ENCODE measurements around the gene KIRREL3.

The KIRREL3 gene

DNA sequence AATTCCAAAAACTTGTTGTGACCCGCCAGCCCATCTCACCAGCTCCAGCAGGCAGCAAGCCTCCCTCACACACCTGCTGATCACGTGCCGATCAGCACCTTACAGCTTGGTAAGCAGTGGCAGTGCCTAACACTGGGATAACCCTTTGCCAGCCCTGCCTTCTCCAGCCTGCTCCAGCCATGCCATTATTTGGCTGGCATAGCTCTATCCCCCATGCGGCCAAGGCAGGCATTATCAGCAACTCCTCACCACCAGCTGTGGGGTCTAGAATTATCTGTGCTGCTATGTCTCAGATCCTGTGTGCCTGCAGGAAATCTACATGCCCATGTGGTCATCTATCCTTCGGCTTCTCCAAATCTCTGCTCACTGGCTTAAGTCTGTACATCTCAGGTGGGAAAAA is 430.1 kb downstream of the KIRREL3 start:
- Histone ChIP-seq H3K4me3 (ENCODE audit: low read depth, low read length) (no peak overlapping the region), H3K4me1 (ENCODE audit: control insufficient read depth, insufficient read depth, low read length) (peaks cover 5% of the 10 kb centered on the region; the same call in 1 of the 2 replicates), H3K27ac (ENCODE audit: low read depth, low read length) (no peak overlapping the region), H3K27me3 (ENCODE audit: control insufficient read depth, insufficient read depth, low read length) (peaks cover 6% of the 10 kb centered on the region), H3K9ac (ENCODE audit: low read depth, low read length) (no peak overlapping the region), H3K9me3 (ENCODE audit: control insufficient read depth, insufficient read depth, low read length) (no peaks in the 10 kb centered on the region), H3K36me3 (ENCODE audit: control insufficient read depth, insufficient read depth, low read length) (no peaks in the 10 kb centered on the region)

DNA sequence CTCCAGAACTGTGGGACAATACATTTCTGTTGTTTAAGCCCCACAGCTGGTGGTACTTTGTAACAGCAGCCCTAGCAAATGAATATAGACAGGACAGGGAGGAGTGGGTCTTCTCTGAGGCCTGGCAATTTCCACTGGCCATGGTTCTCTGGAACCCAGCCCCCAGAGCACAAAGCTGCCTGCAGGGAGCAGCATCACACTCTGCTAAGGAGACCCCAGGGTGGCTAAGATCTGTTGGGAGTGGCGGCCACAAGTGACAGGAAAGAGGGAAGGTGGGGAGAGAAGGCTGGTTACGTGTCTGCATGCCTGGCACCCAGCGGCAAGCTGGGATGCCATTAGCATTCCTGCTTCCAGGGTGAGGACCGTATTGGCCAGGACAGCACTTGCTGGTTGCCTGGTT is 433.2 kb downstream of the KIRREL3 start:
- Histone ChIP-seq H3K36me3 (ENCODE audit: control insufficient read depth, insufficient read depth, low read length) (no peaks in the 10 kb centered on the region), H3K9ac (ENCODE audit: low read depth, low read length) (no peak overlapping the region), H3K9me3 (ENCODE audit: control insufficient read depth, insufficient read depth, low read length) (no peaks in the 10 kb centered on the region), H3K27ac (ENCODE audit: low read depth, low read length) (no peak overlapping the region), H3K27me3 (ENCODE audit: control insufficient read depth, insufficient read depth, low read length) (no peaks in the 10 kb centered on the region; the same call in 1 of the 2 replicates), H3K4me1 (ENCODE audit: control insufficient read depth, insufficient read depth, low read length) (peaks cover 6% of the 10 kb centered on the region; the same call in 1 of the 2 replicates), H3K4me3 (ENCODE audit: low read depth, low read length) (no peak overlapping the region)

DNA sequence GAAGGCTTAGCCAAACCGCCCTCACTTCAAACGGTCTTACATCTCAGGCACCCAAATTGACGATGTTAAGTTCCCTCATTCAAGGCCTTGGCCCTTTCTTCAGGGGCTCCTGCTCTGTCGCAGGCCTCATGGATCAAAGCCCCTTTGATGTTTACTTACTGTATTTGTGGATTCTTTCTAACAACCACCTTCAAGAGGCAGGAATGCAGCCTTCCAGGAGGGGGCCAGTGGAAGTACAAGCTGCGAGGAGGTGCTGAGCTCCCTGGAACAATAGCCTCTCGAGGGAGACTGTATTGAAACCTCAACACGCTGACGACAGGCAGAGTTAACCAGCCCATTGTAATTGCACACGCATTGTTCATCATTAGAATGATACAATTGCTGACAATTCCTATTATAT is 436.0 kb downstream of the KIRREL3 start:
- peaks cover 6% of the 10 kb centered on the region; the same call in 1 of the 2 replicates for H3K4me1 ChIP-seq (ENCODE audit: control insufficient read depth, insufficient read depth, low read length)
- H3K9ac ChIP-seq (ENCODE audit: low read depth, low read length), result no peak overlapping the region
- no peaks in the 10 kb centered on the region for H3K9me3 ChIP-seq (ENCODE audit: control insufficient read depth, insufficient read depth, low read length)
- peak overlapping the region; percentile 13 for H3K27ac ChIP-seq (ENCODE audit: low read depth, low read length)
- H3K27me3 ChIP-seq (ENCODE audit: control insufficient read depth, insufficient read depth, low read length), result no peaks in the 10 kb centered on the region; the same call in 1 of the 2 replicates
- H3K36me3 ChIP-seq (ENCODE audit: control insufficient read depth, insufficient read depth, low read length), result no peaks in the 10 kb centered on the region
- H3K4me3 ChIP-seq (ENCODE audit: low read depth, low read length), result no peak overlapping the region

DNA sequence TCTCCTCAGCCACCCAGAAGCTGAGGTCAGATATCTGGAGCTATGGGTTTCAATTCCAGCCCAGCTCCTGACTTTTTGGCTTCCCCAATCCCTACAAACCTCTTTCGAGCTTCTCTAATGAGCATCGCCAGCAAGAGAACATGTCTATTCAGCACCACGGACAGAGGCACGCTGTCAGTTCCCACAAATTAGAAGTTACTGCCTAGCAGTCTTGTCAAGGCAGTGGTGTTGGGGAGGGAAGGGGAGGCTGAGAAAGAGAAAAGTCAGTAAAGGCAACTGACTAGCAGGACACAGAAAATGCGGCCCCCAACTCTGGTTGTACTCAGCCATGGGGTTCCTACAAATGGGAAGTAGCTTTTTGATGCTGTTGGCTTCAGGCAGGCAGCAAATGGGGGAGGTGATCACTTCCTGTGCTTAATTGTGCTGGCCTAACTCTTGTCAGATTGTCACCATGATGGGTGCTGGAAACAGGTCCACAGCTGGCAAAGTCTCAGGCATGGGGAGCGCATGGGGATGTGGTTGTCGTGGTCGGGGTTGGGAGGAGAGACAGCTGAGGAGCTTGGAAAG is 439.2 kb downstream of the KIRREL3 start:
- Histone ChIP-seq H3K9ac (ENCODE audit: low read depth, low read length) (no peak overlapping the region), H3K27ac (ENCODE audit: low read depth, low read length) (no peak overlapping the region), H3K9me3 (ENCODE audit: control insufficient read depth, insufficient read depth, low read length) (no peaks in the 10 kb centered on the region), H3K27me3 (ENCODE audit: control insufficient read depth, insufficient read depth, low read length) (no peaks in the 10 kb centered on the region; the same call in 1 of the 2 replicates), H3K36me3 (ENCODE audit: control insufficient read depth, insufficient read depth, low read length) (no peaks in the 10 kb centered on the region), H3K4me1 (ENCODE audit: control insufficient read depth, insufficient read depth, low read length) (peaks cover 6% of the 10 kb centered on the region; the same call in 1 of the 2 replicates), H3K4me3 (ENCODE audit: low read depth, low read length) (no peak overlapping the region)

DNA sequence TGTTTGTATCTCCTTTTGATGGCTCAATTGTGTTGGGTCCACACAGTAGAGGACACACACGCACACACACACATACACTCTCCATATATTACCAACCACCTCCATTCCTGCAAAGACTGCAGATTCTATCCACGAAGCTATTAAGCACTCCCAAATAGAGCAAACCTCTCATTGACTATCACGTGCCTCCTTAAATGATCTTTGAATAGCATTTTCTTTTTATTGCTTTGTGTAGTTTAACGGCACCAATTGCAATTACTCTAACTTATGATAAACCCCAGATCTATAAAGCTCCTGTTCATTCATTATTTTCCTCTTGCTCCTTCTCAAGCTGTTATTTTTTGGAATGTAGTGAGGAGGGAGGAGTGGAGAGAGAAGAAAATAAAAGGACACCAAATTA is 440.3 kb downstream of the KIRREL3 start:
- H3K9me3 ChIP-seq (ENCODE audit: control insufficient read depth, insufficient read depth, low read length), result no peaks in the 10 kb centered on the region
- peaks cover 6% of the 10 kb centered on the region; the same call in 1 of the 2 replicates for H3K4me1 ChIP-seq (ENCODE audit: control insufficient read depth, insufficient read depth, low read length)
- H3K27ac ChIP-seq (ENCODE audit: low read depth, low read length), result no peak overlapping the region
- no peaks in the 10 kb centered on the region for H3K36me3 ChIP-seq (ENCODE audit: control insufficient read depth, insufficient read depth, low read length)
- no peaks in the 10 kb centered on the region; the same call in 1 of the 2 replicates for H3K27me3 ChIP-seq (ENCODE audit: control insufficient read depth, insufficient read depth, low read length)
- no peak overlapping the region for H3K4me3 ChIP-seq (ENCODE audit: low read depth, low read length)
- H3K9ac ChIP-seq (ENCODE audit: low read depth, low read length), result no peak overlapping the region

DNA sequence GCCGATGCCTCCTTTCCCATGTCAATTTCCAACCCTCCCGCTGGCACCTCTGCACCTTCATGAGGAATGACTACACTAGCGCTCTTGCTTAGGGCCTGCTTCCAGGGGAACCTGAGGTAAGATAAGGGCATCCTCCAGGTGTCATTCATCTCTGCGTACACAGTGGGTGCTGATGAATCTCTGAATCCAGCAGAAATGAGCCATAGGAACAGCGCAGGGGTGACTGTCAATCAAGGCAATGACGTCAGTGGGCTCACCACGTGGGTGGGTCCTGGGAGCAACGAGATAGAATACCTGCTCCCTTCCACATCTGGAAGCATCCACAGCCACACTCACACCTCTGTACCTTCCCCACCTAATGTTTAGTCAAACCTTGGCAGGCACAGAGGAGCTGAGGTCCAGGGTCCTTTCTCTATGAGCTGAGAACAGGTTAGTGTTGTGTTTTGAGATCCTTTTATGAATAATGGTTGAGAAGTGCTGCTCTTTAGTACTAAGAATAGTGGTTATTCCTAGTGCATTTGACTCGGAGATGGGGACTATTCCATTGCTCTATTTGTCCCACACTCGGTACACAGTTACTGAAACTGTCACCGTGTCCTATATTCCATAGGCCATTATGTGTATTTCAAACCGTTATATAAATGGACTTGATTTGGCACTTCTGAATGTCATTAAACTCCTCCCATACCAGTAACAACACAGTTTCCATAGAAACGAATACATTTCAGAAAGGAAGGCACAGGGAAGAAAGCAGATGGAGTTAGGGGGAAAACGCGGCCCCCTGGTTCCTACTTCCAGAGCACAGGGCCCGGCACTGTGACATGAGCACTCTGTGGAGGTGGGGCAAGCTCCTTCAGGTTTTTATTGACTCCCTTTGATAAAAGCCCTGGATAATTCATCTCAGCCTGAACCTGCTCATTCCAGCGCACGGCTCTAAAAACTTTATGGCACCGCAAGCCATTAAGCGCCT is 451.7 kb downstream of the KIRREL3 start:
- Histone ChIP-seq H3K27me3 (ENCODE audit: control insufficient read depth, insufficient read depth, low read length) (no peaks in the 10 kb centered on the region), H3K9me3 (ENCODE audit: control insufficient read depth, insufficient read depth, low read length) (no peaks in the 10 kb centered on the region), H3K4me1 (ENCODE audit: control insufficient read depth, insufficient read depth, low read length) (peaks cover 13% of the 10 kb centered on the region), H3K4me3 (ENCODE audit: low read depth, low read length) (no peak overlapping the region), H3K27ac (ENCODE audit: low read depth, low read length) (no peak overlapping the region), H3K9ac (ENCODE audit: low read depth, low read length) (no peak overlapping the region), H3K36me3 (ENCODE audit: control insufficient read depth, insufficient read depth, low read length) (no peaks in the 10 kb centered on the region)

DNA sequence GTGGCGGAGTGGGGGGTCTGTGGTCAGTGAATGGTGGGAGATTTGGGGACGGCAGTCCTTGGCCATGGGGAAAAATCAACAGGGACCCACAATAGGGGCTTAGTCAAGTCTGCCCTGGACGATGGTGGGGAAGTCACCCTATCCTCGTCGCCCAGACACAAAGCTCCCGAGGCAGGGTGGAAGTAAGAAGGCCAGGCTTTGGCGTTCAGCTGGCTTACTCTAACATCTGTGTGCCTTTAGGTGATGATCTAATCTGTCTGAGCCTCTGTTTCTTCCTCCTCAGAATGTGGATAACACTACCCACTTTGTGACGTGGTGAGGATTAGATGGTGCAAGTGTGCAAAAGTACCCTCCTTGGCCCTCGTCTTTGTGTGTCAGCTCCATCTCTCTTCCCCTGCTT is 452.9 kb downstream of the KIRREL3 start:
- Histone ChIP-seq H3K27ac (ENCODE audit: low read depth, low read length) (no peak overlapping the region), H3K36me3 (ENCODE audit: control insufficient read depth, insufficient read depth, low read length) (no peaks in the 10 kb centered on the region), H3K9ac (ENCODE audit: low read depth, low read length) (no peak overlapping the region), H3K27me3 (ENCODE audit: control insufficient read depth, insufficient read depth, low read length) (no peaks in the 10 kb centered on the region), H3K4me1 (ENCODE audit: control insufficient read depth, insufficient read depth, low read length) (peaks cover 17% of the 10 kb centered on the region), H3K9me3 (ENCODE audit: control insufficient read depth, insufficient read depth, low read length) (no peaks in the 10 kb centered on the region), H3K4me3 (ENCODE audit: low read depth, low read length) (no peak overlapping the region)

DNA sequence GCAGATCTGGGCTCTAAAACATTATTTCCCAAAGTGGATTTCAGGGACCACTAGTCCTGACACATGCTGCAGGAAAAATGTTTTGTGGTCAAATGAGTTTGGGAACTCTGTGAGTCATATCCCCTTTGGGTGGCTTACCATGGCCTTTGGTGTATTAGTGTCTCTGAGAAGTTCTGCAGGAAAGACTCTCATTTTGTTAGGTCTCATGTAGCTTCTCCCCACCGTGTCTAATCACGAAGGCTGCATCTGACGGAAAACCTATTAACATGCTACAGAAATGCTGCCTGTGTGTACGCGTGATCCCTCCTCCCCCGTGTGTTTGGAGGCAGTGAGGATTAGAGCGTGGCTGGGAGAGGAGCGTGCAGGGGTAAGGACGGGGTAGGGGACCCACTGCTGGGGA is 453.4 kb downstream of the KIRREL3 start:
- Histone ChIP-seq H3K9ac (ENCODE audit: low read depth, low read length) (no peak overlapping the region), H3K27ac (ENCODE audit: low read depth, low read length) (no peak overlapping the region), H3K27me3 (ENCODE audit: control insufficient read depth, insufficient read depth, low read length) (no peaks in the 10 kb centered on the region), H3K9me3 (ENCODE audit: control insufficient read depth, insufficient read depth, low read length) (no peaks in the 10 kb centered on the region), H3K36me3 (ENCODE audit: control insufficient read depth, insufficient read depth, low read length) (no peaks in the 10 kb centered on the region), H3K4me3 (ENCODE audit: low read depth, low read length) (no peak overlapping the region), H3K4me1 (ENCODE audit: control insufficient read depth, insufficient read depth, low read length) (peaks cover 17% of the 10 kb centered on the region)

DNA sequence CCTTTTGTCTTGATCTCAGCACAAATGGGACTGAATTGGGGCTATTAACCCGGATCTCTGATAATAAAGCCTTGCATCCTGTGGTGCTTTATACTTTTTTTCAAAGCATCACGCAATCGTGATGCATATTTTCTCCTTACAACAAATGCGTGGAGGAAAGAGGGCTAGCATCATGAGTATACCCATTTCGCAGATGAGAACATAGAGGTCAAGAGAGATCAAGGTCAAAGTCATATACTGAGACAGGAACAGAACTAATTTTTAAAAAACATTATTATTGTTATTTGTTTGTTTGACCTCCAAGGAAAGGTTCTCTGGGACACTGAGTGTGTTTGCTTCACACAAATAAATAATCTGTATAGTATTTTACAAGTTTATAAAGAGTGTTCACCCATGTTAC is 453.9 kb downstream of the KIRREL3 start:
- H3K27ac ChIP-seq (ENCODE audit: low read depth, low read length), result no peak overlapping the region
- no peaks in the 10 kb centered on the region for H3K27me3 ChIP-seq (ENCODE audit: control insufficient read depth, insufficient read depth, low read length)
- H3K4me1 ChIP-seq (ENCODE audit: control insufficient read depth, insufficient read depth, low read length), result peaks cover 17% of the 10 kb centered on the region
- no peak overlapping the region for H3K4me3 ChIP-seq (ENCODE audit: low read depth, low read length)
- H3K9ac ChIP-seq (ENCODE audit: low read depth, low read length), result no peak overlapping the region
- no peaks in the 10 kb centered on the region for H3K36me3 ChIP-seq (ENCODE audit: control insufficient read depth, insufficient read depth, low read length)
- no peaks in the 10 kb centered on the region for H3K9me3 ChIP-seq (ENCODE audit: control insufficient read depth, insufficient read depth, low read length)

DNA sequence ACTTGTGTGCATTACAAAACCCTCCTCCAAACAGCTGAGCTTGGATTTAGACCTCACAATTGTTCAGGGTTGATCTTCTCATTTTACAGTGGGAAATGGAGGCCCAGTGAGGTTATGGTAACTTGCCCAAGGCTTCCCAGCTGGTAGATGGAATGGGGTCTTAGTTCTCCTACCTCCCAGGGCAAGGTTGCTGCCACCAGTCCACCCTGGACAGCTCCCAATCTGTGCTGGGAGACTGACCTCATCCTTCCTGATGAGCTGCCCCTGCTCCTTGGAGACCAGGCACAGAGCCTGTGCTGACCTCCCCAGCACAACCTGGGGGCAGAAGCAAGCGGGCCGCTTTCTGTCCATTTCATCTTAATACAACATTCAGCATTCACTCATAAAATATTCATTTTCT is 454.4 kb downstream of the KIRREL3 start:
- Histone ChIP-seq H3K27me3 (ENCODE audit: control insufficient read depth, insufficient read depth, low read length) (no peaks in the 10 kb centered on the region), H3K9ac (ENCODE audit: low read depth, low read length) (no peak overlapping the region), H3K4me3 (ENCODE audit: low read depth, low read length) (no peak overlapping the region), H3K27ac (ENCODE audit: low read depth, low read length) (no peak overlapping the region), H3K36me3 (ENCODE audit: control insufficient read depth, insufficient read depth, low read length) (no peaks in the 10 kb centered on the region), H3K4me1 (ENCODE audit: control insufficient read depth, insufficient read depth, low read length) (peaks cover 17% of the 10 kb centered on the region), H3K9me3 (ENCODE audit: control insufficient read depth, insufficient read depth, low read length) (no peaks in the 10 kb centered on the region)

DNA sequence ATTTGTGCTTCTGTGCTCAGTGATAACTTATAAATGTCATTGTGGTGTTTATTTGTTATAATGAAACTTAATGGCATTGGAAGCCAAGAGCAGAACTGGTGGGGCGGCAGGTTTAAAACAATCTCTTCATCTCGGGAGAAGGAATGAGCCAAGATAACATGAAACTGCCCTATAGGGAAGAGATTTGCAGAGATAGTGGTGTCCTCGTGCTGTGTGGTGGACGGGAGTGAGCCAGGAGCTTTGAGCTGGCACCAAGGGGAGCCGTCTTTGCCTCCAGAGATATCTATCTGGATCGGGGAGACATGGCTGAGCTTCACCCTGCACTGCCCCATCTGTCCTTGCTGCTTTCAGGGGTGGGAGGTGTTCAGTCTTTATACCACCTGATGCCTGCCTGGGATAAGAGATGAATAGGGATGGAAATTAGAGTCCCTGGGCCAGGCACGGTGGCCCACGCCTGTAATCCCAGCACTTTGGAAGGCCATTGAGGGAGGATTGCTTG is 455.5 kb downstream of the KIRREL3 start:
- H3K9ac ChIP-seq (ENCODE audit: low read depth, low read length), result no peak overlapping the region
- no peaks in the 10 kb centered on the region for H3K27me3 ChIP-seq (ENCODE audit: control insufficient read depth, insufficient read depth, low read length)
- H3K4me3 ChIP-seq (ENCODE audit: low read depth, low read length), result no peak overlapping the region
- H3K27ac ChIP-seq (ENCODE audit: low read depth, low read length), result no peak overlapping the region
- no peaks in the 10 kb centered on the region for H3K9me3 ChIP-seq (ENCODE audit: control insufficient read depth, insufficient read depth, low read length)
- H3K4me1 ChIP-seq (ENCODE audit: control insufficient read depth, insufficient read depth, low read length), result peaks cover 17% of the 10 kb centered on the region
- no peaks in the 10 kb centered on the region for H3K36me3 ChIP-seq (ENCODE audit: control insufficient read depth, insufficient read depth, low read length)

All from HUES48 (cell line).